Sigmoid colon (tissue), 3 donors: ENCODE results near the gene LRRC8D.

Source experiments
- CTCF ChIP-seq, 4 experiments: fragments of 450-650 bp in 3 of 4; fragments of 200-600 bp in 1 of 4; IDR thresholded peaks; one replicate each; pipeline ENCODE4 v1.5.1; 2016 to 2019; ENCODE audit warnings: antibody characterized with exemption in 4 of 4, mild to moderate bottlenecking in 3 of 4, moderate library complexity in 2 of 4
- POLR2A ChIP-seq, 2 donors: fragments of 450-650 bp; IDR thresholded peaks; one replicate each; pipeline ENCODE4 v1.6.1; 2016; ENCODE audit warnings: antibody characterized with exemption in 2 of 2, mild to moderate bottlenecking in 2 of 2, moderate library complexity in 2 of 2

- TF ChIP-seq CTCF (IDR thresholded peaks at IDR 0.05) (no peak), POLR2A (IDR thresholded peaks at IDR 0.05) (no peak)
Measured at GRCh38 chr1:89927049-89927448, 106.2 kb downstream of the LRRC8D start.
